ENCODE measurements around the gene GNB4. TPM values are rescaled to one million over a fixed set of nuclear protein-coding genes. Genes with fewer than 3 reads are reported as not detected.

The GNB4 gene
- total and polyA plus RNA-seq, 2 donors (not counting 1 experiment from before 2014, with no cell fraction given) = 7.6 to 24.6 TPM

- Mint-ChIP-seq H3K4me1 (no peaks in the 10 kb centered on the region), H3K4me3 (no peak overlapping the region), H3K27me3 (no peaks in the 10 kb centered on the region), H3K27ac (no peak overlapping the region), H3K9me3 (ENCODE audit: insufficient read depth) (no peaks in the 10 kb centered on the region)
- Histone ChIP-seq H3K4me1 (ENCODE audit: control insufficient read depth in 2 of 2, insufficient read depth in 2 of 2, low read length in 2 of 2) (no peaks in the 10 kb centered on the region), H3K9me3 (ENCODE audit: control extremely low read depth in 1 of 3, control insufficient read depth in 2 of 3, insufficient read depth in 1 of 3, low read length in 2 of 3) (no peaks in the 10 kb centered on the region), H3K4me2 (replicated peaks; ENCODE audit: low read depth, low read length, poor library complexity, severe bottlenecking) (no peak overlapping the region), H3K79me2 (ENCODE audit: control insufficient read depth, insufficient read depth, low read length) (no peaks in the 10 kb centered on the region), H3K9ac (ENCODE audit: low read length) (no peak overlapping the region), H4K20me1 (ENCODE audit: control insufficient read depth, insufficient read depth, low read length, poor library complexity, severe bottlenecking) (peaks cover 9% of the 10 kb centered on the region), H3K36me3 (replicated peaks in 1 of 2; ENCODE audit: control extremely low read depth in 1 of 2, control insufficient read depth in 1 of 2, extremely low read depth in 1 of 2, insufficient read depth in 2 of 2, low read length in 1 of 2) (peaks cover 12 to 48% of the 10 kb centered on the region in 2 experiments), H3K27ac (ENCODE audit: low read length in 2 of 2) (no peak overlapping the region), H3K27me3 (replicated peaks in 1 of 4; ENCODE audit: control extremely low read depth in 1 of 4, control insufficient read depth in 3 of 4, insufficient read depth in 4 of 4, low read length in 3 of 4) (no peaks in the 10 kb centered on the region), H2AFZ (ENCODE audit: insufficient read depth, low read depth, low read length, poor library complexity, severe bottlenecking) (no peak overlapping the region), H3K4me3 (ENCODE audit: control extremely low read depth in 1 of 5, extremely low read depth in 1 of 5, insufficient read depth in 1 of 5, low read depth in 2 of 5, low read length in 4 of 5) (no peak overlapping the region)
- no peak for DNase-seq
- no peak for ATAC-seq (ENCODE audit: low read depth)
- WGBS (ENCODE audit: insufficient coverage) = no CpG with 5 or more reads among the region's 2 CpGs
- CTCF ChIA-PET = interaction anchor here (0.7 kb wide), 1 partner anchor 155 kb away, joined by 3 read pairs; no protein-coding TSS in a partner anchor
- intact Hi-C loops (cut with micrococcal nuclease) = no loop called here
- TF ChIP-seq EZH2 (IDR thresholded peaks at IDR 0.05; ENCODE audit: borderline replicate concordance, insufficient read depth, low read depth, low read length, poor library complexity, severe bottlenecking) (no peak), CTCF (IDR thresholded peaks at IDR 0.05) (no peak)
- POLR2A ChIA-PET = no interaction called here
These were observed 52.6 kb downstream of the GNB4 start for GRCh38 chr3:179398574-179399231.

GRCh38 chr3:179391906-179392305, 59.4 kb downstream of the GNB4 start:
- no peaks in the 10 kb centered on the region for H3K9me3 ChIP-seq (ENCODE audit: control extremely low read depth in 1 of 3, control insufficient read depth in 2 of 3, insufficient read depth in 1 of 3, low read length in 2 of 3)
- POLR2A ChIA-PET = no interaction called here
- CTCF ChIA-PET = no interaction called here
- no peak overlapping the region for H3K27ac Mint-ChIP-seq
- H3K4me1 Mint-ChIP-seq = peaks cover 4% of the 10 kb centered on the region
- H4K20me1 ChIP-seq (ENCODE audit: control insufficient read depth, insufficient read depth, low read length, poor library complexity, severe bottlenecking) = no peaks in the 10 kb centered on the region
- no peak overlapping the region for H3K4me2 ChIP-seq (replicated peaks; ENCODE audit: low read depth, low read length, poor library complexity, severe bottlenecking)
- no peak for TF ChIP-seq EZH2 (IDR thresholded peaks at IDR 0.05; ENCODE audit: borderline replicate concordance, insufficient read depth, low read depth, low read length, poor library complexity, severe bottlenecking)
- no peak for TF ChIP-seq CTCF (IDR thresholded peaks at IDR 0.05)
- peaks cover 21 to 60% of the 10 kb centered on the region in 2 experiments for H3K36me3 ChIP-seq (replicated peaks in 1 of 2; ENCODE audit: control extremely low read depth in 1 of 2, control insufficient read depth in 1 of 2, extremely low read depth in 1 of 2, insufficient read depth in 2 of 2, low read length in 1 of 2)
- no peaks in the 10 kb centered on the region for H3K27me3 ChIP-seq (replicated peaks in 1 of 4; ENCODE audit: control extremely low read depth in 1 of 4, control insufficient read depth in 3 of 4, insufficient read depth in 4 of 4, low read length in 3 of 4)
- H3K27me3 Mint-ChIP-seq = no peaks in the 10 kb centered on the region
- peak overlapping the region in 1 of 2 donors; percentile 30 for H3K27ac ChIP-seq (ENCODE audit: low read length in 2 of 2)
- ATAC-seq (ENCODE audit: low read depth) (no peak), DNase-seq (no peak)
- no peaks in the 10 kb centered on the region for H3K9me3 Mint-ChIP-seq (ENCODE audit: insufficient read depth)
- no peaks in the 10 kb centered on the region for H3K4me1 ChIP-seq (ENCODE audit: control insufficient read depth in 2 of 2, insufficient read depth in 2 of 2, low read length in 2 of 2)
- H3K79me2 ChIP-seq (ENCODE audit: control insufficient read depth, insufficient read depth, low read length) = no peaks in the 10 kb centered on the region
- H3K4me3 ChIP-seq (ENCODE audit: control extremely low read depth in 1 of 5, extremely low read depth in 1 of 5, insufficient read depth in 1 of 5, low read depth in 2 of 5, low read length in 4 of 5) = no peak overlapping the region
- no peak overlapping the region for H2AFZ ChIP-seq (ENCODE audit: insufficient read depth, low read depth, low read length, poor library complexity, severe bottlenecking)
- H3K9ac ChIP-seq (ENCODE audit: low read length) = no peak overlapping the region
- intact Hi-C loops (cut with micrococcal nuclease) = no loop called here
- H3K4me3 Mint-ChIP-seq = no peak overlapping the region
- WGBS (ENCODE audit: insufficient coverage) = no CpG with 5 or more reads among the region's 1 CpG

Measured in B cell (primary cell).